Right renal pelvis (tissue), 4 donors: ENCODE results near the gene PTPRG. TPM values are rescaled to one million over a fixed set of nuclear protein-coding genes. Genes with fewer than 3 reads are reported as not detected.

Source experiments
- DNase-seq, 4 donors: peaks; one replicate each; pipeline ENCODE4 v3.0.0-alpha.2; 2013; ENCODE audit warnings: low read depth in 4 of 4, low spot score in 3 of 4, missing footprints in 1 of 4
- polyA plus RNA-seq, 4 donors: library from polyadenylated mRNA; unstranded; fragments of 120-200 nt; gene quantifications; one replicate each; pipeline ENCODE4 v1.2.1, GENCODE V29; 2013; ENCODE audit not compliant: insufficient read length in 4 of 4

The PTPRG gene
- polyA plus RNA-seq, 4 donors = 76.3 to 93.4 (median 85.3) TPM

GRCh38 chr3:61872077-61872706 is 310.8 kb downstream of the PTPRG start:
- no peak for DNase-seq

- DNase-seq = no peak
These were observed 313.9 kb downstream of the PTPRG start for GRCh38 chr3:61875046-61875844.

- DNase-seq = no peak
These were observed 314.8 kb downstream of the PTPRG start for GRCh38 chr3:61875976-61876671.

- no peak for DNase-seq
These were observed 315.4 kb downstream of the PTPRG start for GRCh38 chr3:61876797-61877196.

- DNase-seq = no peak
These were observed 316.2 kb downstream of the PTPRG start for GRCh38 chr3:61877359-61878138.

GRCh38 chr3:61882253-61882652 is 320.9 kb downstream of the PTPRG start:
- no peak for DNase-seq

- no peak for DNase-seq
These were observed 323.4 kb downstream of the PTPRG start for GRCh38 chr3:61884794-61885193.

- no peak for DNase-seq
These were observed 324.0 kb downstream of the PTPRG start for GRCh38 chr3:61885414-61885813.

GRCh38 chr3:61887206-61887605 is 325.8 kb downstream of the PTPRG start:
- no peak for DNase-seq

- no peak for DNase-seq
These were observed 327.9 kb downstream of the PTPRG start for GRCh38 chr3:61889259-61889658.

- no peak for DNase-seq
These were observed 328.8 kb downstream of the PTPRG start for GRCh38 chr3:61890167-61890566.

- no peak for DNase-seq
These were observed 329.2 kb downstream of the PTPRG start for GRCh38 chr3:61890586-61890985.

- DNase-seq = no peak
These were observed 331.5 kb downstream of the PTPRG start for GRCh38 chr3:61892891-61893290.

- no peak for DNase-seq
These were observed 332.6 kb downstream of the PTPRG start for GRCh38 chr3:61893840-61894566.

- peak in 2 of 4 donors; percentile 35 to 45 for DNase-seq
These were observed 333.9 kb downstream of the PTPRG start for GRCh38 chr3:61894988-61895935.

- no peak for DNase-seq
These were observed 334.9 kb downstream of the PTPRG start for GRCh38 chr3:61896251-61896650.

- DNase-seq = no peak
These were observed 336.5 kb downstream of the PTPRG start for GRCh38 chr3:61897848-61898247.

- DNase-seq = no peak
These were observed 338.5 kb downstream of the PTPRG start for GRCh38 chr3:61899700-61900462.
